Smooth muscle cell (in vitro differentiated cells): ENCODE results near the gene ENOX1. TPM values are rescaled to one million over a fixed set of nuclear protein-coding genes. Genes with fewer than 3 reads are reported as not detected.

Source experiments
- DNase-seq: peaks from one replicate; lab custom pipeline; 2025; ENCODE audit not compliant: unreplicated experiment; lab: John Stamatoyannopoulos, UW
- H2AFZ ChIP-seq: fragments of 200-600 bp; sonication (generic); 2 replicates; pipeline ENCODE4 v1.6.0; 2016; ENCODE audit warnings: antibody characterized with exemption, low read depth, mild to moderate bottlenecking
- H3F3A ChIP-seq: fragments of 200-600 bp; sonication (generic); 2 replicates; pipeline ENCODE4 v1.6.0; 2017; ENCODE audit warnings: antibody characterized with exemption, low read depth
- H3K27ac ChIP-seq: fragments of 200-600 bp; sonication (generic); 2 replicates; pipeline ENCODE4 v1.5.1; 2016; ENCODE audit warnings: low read depth, mild to moderate bottlenecking
- H3K27me3 ChIP-seq: fragments of 200-600 bp; sonication (generic); 2 replicates; pipeline ENCODE4 v1.6.1; 2016; ENCODE audit warnings: low read depth, mild to moderate bottlenecking
- H3K36me3 ChIP-seq: fragments of 200-600 bp; sonication (generic); 2 replicates; pipeline ENCODE4 v1.5.1; 2016; ENCODE audit warnings: low read depth
- H3K4me1 ChIP-seq: fragments of 200-600 bp; sonication (generic); 2 replicates; pipeline ENCODE4 v1.5.1; 2016; ENCODE audit warnings: low read depth
- H3K4me2 ChIP-seq: fragments of 200-600 bp; sonication (generic); 2 replicates; pipeline ENCODE4 v1.6.0; 2016; ENCODE audit warnings: mild to moderate bottlenecking
- H3K4me3 ChIP-seq: fragments of 200-600 bp; sonication (generic); 2 replicates; pipeline ENCODE4 v1.5.1; 2016; ENCODE audit warnings: mild to moderate bottlenecking
- H3K79me2 ChIP-seq: fragments of 200-600 bp; sonication (generic); 2 replicates; pipeline ENCODE4 v1.6.0; 2016; ENCODE audit warnings: low read depth, mild to moderate bottlenecking
- H3K9ac ChIP-seq: fragments of 200-600 bp; sonication (generic); 2 replicates; pipeline ENCODE4 v1.6.0; 2016; ENCODE audit warnings: low read depth
- H3K9me3 ChIP-seq: fragments of 200-600 bp; sonication (generic); replicated peaks from 2 replicates; pipeline ENCODE4 v1.5.1; 2016; ENCODE audit warnings: low read depth
- H4K20me1 ChIP-seq: fragments of 200-600 bp; sonication (generic); 2 replicates; pipeline ENCODE4 v1.6.0; 2016; ENCODE audit warnings: low read depth
- CTCF ChIP-seq: fragments of 200-600 bp; sonication (generic); IDR thresholded peaks from 2 replicates; pipeline ENCODE4 v1.5.1; 2017; ENCODE audit warnings: borderline replicate concordance, mild to moderate bottlenecking, antibody characterized with exemption; ENCODE audit not compliant: insufficient read depth, poor library complexity, severe bottlenecking
- WGBS: methylation state at CpG from one replicate; pipeline ENCODE4 v1.1.7; 2016; ENCODE audit warnings: low lambda C conversion rate; 5-methylcytosine and 5-hydroxymethylcytosine counted together
- polyA plus RNA-seq: library from polyadenylated mRNA; unstranded; fragments of >200 nt; fragmentation: Nextera tagmentation; extraction: Ambion mirVana; gene quantifications from 2 replicates; pipeline ENCODE4 v1.2.1, GENCODE V29; 2016
- total RNA-seq: library from RNA; depleted of rRNA; stranded (reverse); fragments of >200 nt; gene quantifications from 2 replicates; pipeline ENCODE4 v1.2.3, GENCODE V29; 2014

The ENOX1 gene
- total and polyA plus RNA-seq, 2 experiments from 2014 or later: 1.9 to 2.6 TPM

GRCh38 chr13:43472339-43472738, 314.4 kb downstream of the ENOX1 start:
- Histone ChIP-seq H3K4me1 (no peaks in the 10 kb centered on the region), H2AFZ (no peak overlapping the region), H3K27me3 (no peaks in the 10 kb centered on the region), H3K4me3 (no peak overlapping the region), H3K79me2 (no peaks in the 10 kb centered on the region), H3K9me3 (no peaks in the 10 kb centered on the region), H4K20me1 (no peaks in the 10 kb centered on the region), H3K36me3 (no peaks in the 10 kb centered on the region), H3K9ac (no peak overlapping the region), H3K4me2 (no peak overlapping the region), H3K27ac (no peak overlapping the region), H3F3A (no peaks in the 10 kb centered on the region)
- TF ChIP-seq CTCF: no peak
- DNase-seq: no peak
- WGBS: 75% methylated on average over 5 of the region's 5 CpGs

GRCh38 chr13:43470610-43471009, 316.2 kb downstream of the ENOX1 start:
- DNase-seq: no peak
- no peaks in the 10 kb centered on the region for H3K9me3 ChIP-seq
- H3K9ac ChIP-seq: no peak overlapping the region
- no peaks in the 10 kb centered on the region for H3F3A ChIP-seq
- no peaks in the 10 kb centered on the region for H3K36me3 ChIP-seq
- H3K4me1 ChIP-seq: no peaks in the 10 kb centered on the region
- 100% methylated on average over 2 of the region's 2 CpGs for WGBS
- no peak overlapping the region for H2AFZ ChIP-seq
- H3K79me2 ChIP-seq: no peaks in the 10 kb centered on the region
- no peak for TF ChIP-seq CTCF
- H3K27ac ChIP-seq: no peak overlapping the region
- H3K4me2 ChIP-seq: no peak overlapping the region
- no peaks in the 10 kb centered on the region for H3K27me3 ChIP-seq
- H3K4me3 ChIP-seq: no peak overlapping the region
- H4K20me1 ChIP-seq: no peaks in the 10 kb centered on the region

GRCh38 chr13:43469791-43470190, 317.0 kb downstream of the ENOX1 start:
- Histone ChIP-seq H3K36me3 (no peaks in the 10 kb centered on the region), H3K9ac (no peak overlapping the region), H3K4me3 (no peak overlapping the region), H3K4me1 (no peaks in the 10 kb centered on the region), H3F3A (no peaks in the 10 kb centered on the region), H3K27ac (no peak overlapping the region), H3K4me2 (no peak overlapping the region), H3K27me3 (no peaks in the 10 kb centered on the region), H3K9me3 (no peaks in the 10 kb centered on the region), H4K20me1 (no peaks in the 10 kb centered on the region), H3K79me2 (no peaks in the 10 kb centered on the region), H2AFZ (no peak overlapping the region)
- no peak for TF ChIP-seq CTCF
- DNase-seq: no peak
- WGBS: 96% methylated on average over 1 of the region's 1 CpG

GRCh38 chr13:43464578-43465264, 322.1 kb downstream of the ENOX1 start:
- WGBS: 92% methylated on average over 3 of the region's 3 CpGs
- no peak overlapping the region for H3K9ac ChIP-seq

More at GRCh38 chr13:43464578-43465264, 322.1 kb downstream of the ENOX1 start:
- H3F3A ChIP-seq: no peaks in the 10 kb centered on the region
- no peaks in the 10 kb centered on the region for H4K20me1 ChIP-seq
- H3K9me3 ChIP-seq: no peaks in the 10 kb centered on the region
- H3K4me3 ChIP-seq: no peak overlapping the region
- H3K4me1 ChIP-seq: no peaks in the 10 kb centered on the region
- no peak overlapping the region for H2AFZ ChIP-seq
- H3K4me2 ChIP-seq: no peak overlapping the region
- TF ChIP-seq CTCF: no peak
- H3K27me3 ChIP-seq: no peaks in the 10 kb centered on the region
- no peaks in the 10 kb centered on the region for H3K36me3 ChIP-seq
- DNase-seq: no peak
- no peaks in the 10 kb centered on the region for H3K79me2 ChIP-seq
- H3K27ac ChIP-seq: no peak overlapping the region
